Type B pancreatic cell (in vitro differentiated cells): Measurements from ENCODE around the gene ACTL8. TPM values are rescaled to one million over a fixed set of nuclear protein-coding genes. Genes with fewer than 3 reads are reported as not detected.

ENCODE experiments used
- DNase-seq: peaks from one replicate; pipeline ENCODE4 v3.0.0; 2021; ENCODE audit warnings: mixed read lengths; ENCODE audit not compliant: unreplicated experiment; ENCODE audit errors: extremely low spot score
- H3K27ac Mint-ChIP-seq: 2 replicates; pipeline ENCODE4 v1.8.0; 2021; ENCODE audit warnings: mild to moderate bottlenecking, mixed read lengths
- H3K27me3 Mint-ChIP-seq: 2 replicates; pipeline ENCODE4 v1.8.0; 2021; ENCODE audit warnings: mixed read lengths
- H3K36me3 Mint-ChIP-seq: 2 replicates; pipeline ENCODE4 v1.8.0; 2021; ENCODE audit warnings: mixed read lengths
- H3K4me1 Mint-ChIP-seq: one replicate; pipeline ENCODE4 v1.8.0; 2021; ENCODE audit warnings: mixed read lengths; ENCODE audit not compliant: unreplicated experiment
- H3K4me3 Mint-ChIP-seq: 2 replicates; pipeline ENCODE4 v1.8.0; 2021; ENCODE audit warnings: mild to moderate bottlenecking, mixed read lengths
- H3K9me3 Mint-ChIP-seq: 2 replicates; pipeline ENCODE4 v1.8.0; 2021; ENCODE audit warnings: mixed read lengths
- total RNA-seq: library from RNA; stranded (reverse); gene quantifications from 2 replicates; pipeline ENCODE4 v1.2.1, GENCODE V29; 2021; ENCODE audit warnings: low replicate concordance
- TF ChIP-seq, protein P1 (sequence below): fragments of 200-600 bp; sonication (generic); conservative IDR thresholded peaks from 2 replicates; pipeline ENCODE4 v1.5.0; 2021; ENCODE audit warnings: antibody characterized with exemption, mild to moderate bottlenecking

Gene ACTL8
- total RNA-seq, 1 donor from 2014 or later = 0.22 TPM

DNA sequence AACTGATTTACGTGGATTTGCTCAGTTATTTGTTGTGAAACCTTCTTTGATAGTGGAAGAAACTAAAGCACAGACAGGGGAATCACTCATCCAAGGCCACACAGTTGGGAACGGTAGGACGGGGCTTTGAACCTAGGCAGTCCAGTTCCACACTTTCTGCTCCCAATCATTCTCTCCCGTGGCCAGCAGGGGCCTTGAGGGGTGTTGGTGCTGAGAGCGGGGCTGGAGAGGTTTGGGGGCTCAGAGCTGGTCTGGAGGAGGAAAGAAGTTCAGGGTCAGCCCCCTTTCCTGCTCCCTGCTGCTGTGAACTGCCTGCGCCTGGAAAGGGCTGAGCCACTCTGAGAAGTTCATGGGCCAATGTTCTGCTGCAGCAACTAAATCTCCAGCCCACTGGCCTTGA, 31.4 kb upstream of the ACTL8 start:
- Mint-ChIP-seq H3K4me1 (no peaks in the 10 kb centered on the region), H3K27ac (no peak overlapping the region), H3K27me3 (peaks cover 13% of the 10 kb centered on the region), H3K36me3 (no peaks in the 10 kb centered on the region), H3K4me3 (no peak overlapping the region), H3K9me3 (no peaks in the 10 kb centered on the region)
- DNase-seq = no peak
- TF ChIP-seq, protein P1, sequence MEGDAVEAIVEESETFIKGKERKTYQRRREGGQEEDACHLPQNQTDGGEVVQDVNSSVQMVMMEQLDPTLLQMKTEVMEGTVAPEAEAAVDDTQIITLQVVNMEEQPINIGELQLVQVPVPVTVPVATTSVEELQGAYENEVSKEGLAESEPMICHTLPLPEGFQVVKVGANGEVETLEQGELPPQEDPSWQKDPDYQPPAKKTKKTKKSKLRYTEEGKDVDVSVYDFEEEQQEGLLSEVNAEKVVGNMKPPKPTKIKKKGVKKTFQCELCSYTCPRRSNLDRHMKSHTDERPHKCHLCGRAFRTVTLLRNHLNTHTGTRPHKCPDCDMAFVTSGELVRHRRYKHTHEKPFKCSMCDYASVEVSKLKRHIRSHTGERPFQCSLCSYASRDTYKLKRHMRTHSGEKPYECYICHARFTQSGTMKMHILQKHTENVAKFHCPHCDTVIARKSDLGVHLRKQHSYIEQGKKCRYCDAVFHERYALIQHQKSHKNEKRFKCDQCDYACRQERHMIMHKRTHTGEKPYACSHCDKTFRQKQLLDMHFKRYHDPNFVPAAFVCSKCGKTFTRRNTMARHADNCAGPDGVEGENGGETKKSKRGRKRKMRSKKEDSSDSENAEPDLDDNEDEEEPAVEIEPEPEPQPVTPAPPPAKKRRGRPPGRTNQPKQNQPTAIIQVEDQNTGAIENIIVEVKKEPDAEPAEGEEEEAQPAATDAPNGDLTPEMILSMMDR = peak; percentile 36

DNA sequence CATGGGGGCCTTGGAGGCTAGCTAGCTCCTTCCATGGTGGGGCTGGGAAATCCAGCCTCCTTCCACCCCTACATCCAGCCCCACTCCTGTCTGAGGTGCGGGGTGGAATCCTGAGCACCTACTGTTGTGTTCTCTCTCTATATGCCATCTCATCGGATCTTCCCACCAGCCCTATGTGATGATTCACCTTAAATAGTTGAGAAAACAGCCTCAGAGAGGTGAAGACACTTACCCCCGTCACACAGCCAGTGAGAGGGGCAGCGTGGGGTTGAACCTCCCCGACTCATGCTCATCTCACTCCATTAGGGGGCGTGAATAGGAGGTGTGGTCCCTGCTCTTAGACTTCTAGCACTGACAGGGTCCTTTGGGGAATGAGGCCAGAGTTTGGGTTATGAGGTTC, 31.0 kb upstream of the ACTL8 start:
- Mint-ChIP-seq H3K9me3 (no peaks in the 10 kb centered on the region), H3K36me3 (no peaks in the 10 kb centered on the region), H3K4me3 (no peak overlapping the region), H3K4me1 (no peaks in the 10 kb centered on the region), H3K27me3 (peaks cover 13% of the 10 kb centered on the region), H3K27ac (no peak overlapping the region)
- DNase-seq = no peak
- TF ChIP-seq, protein P1 = no peak

DNA sequence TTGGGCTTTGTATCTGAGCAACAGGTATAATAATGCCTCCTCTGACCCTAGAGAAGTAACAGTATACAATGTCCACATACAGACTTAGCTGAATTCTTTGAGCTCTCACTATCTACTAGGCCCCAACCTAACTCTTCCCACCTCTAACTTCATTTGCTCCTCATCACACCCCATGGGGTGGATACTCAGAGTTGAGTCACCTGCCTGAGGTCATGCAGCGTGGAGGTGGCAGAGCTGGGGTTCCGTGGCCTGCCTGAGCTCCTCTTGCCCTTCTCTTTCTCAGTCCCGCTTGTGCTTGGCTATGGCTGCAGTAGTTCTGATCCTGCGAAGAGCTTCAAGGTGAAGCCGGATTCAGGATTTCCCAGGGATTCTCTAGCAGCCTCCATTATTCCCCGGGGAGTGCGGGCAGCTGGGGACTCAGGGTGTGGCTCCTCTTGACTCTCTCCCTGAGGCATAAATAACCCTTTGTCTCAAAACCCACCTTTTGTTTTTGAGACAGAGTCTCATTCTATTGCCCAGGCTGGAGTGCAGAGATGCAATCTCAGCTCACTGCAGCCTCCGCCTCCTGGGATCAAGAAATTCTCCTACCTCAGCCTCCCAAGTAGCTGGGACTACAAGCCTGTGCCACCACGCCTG, 29.9 kb upstream of the ACTL8 start:
- Mint-ChIP-seq H3K9me3 (no peaks in the 10 kb centered on the region), H3K27ac (no peak overlapping the region), H3K36me3 (no peaks in the 10 kb centered on the region), H3K4me1 (no peaks in the 10 kb centered on the region), H3K4me3 (no peak overlapping the region), H3K27me3 (peaks cover 13% of the 10 kb centered on the region)
- no peak for DNase-seq
- TF ChIP-seq, protein P1 = no peak

DNA sequence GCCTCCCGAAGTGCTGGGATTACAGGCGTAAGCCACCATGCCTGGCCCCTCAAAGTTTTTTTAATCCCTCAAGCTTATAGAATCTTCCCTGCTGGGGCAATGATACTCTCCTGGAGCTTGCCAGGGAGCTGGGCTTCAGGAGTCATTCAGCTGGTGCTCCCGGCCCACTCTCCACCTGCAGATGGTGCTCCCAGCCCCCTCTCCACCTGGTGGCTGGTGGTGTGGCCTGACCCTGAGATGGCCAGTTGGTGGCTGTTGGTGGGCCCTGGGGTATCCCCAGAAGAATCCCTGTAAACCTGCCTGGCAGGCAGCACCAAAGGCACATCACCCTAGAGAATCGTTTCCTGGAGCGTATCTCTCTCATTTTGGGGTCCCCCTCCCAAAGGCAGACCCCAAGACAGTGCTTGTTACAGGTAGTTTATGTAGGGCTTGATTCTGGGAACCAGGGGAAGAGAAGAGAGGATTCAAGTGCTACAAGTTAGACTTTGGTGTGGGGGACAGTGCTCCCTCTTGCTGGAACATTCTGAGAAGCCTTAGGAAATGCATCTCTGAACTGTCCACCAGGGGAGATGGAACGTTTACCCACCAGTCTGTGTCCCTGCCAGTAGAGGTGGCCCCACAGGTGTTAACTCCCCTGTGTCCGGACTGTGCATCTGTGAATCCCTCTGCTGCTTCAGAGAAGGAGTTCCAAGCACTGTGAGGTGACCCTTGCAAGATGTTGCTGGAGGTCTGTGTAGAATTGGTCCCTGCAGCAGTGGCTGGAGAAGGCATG, 29.1 kb upstream of the ACTL8 start:
- Mint-ChIP-seq H3K4me1 (no peaks in the 10 kb centered on the region), H3K36me3 (no peaks in the 10 kb centered on the region), H3K9me3 (no peaks in the 10 kb centered on the region), H3K27ac (no peak overlapping the region), H3K27me3 (peaks cover 20% of the 10 kb centered on the region), H3K4me3 (no peak overlapping the region)
- TF ChIP-seq, protein P1 = no peak
- no peak for DNase-seq

DNA sequence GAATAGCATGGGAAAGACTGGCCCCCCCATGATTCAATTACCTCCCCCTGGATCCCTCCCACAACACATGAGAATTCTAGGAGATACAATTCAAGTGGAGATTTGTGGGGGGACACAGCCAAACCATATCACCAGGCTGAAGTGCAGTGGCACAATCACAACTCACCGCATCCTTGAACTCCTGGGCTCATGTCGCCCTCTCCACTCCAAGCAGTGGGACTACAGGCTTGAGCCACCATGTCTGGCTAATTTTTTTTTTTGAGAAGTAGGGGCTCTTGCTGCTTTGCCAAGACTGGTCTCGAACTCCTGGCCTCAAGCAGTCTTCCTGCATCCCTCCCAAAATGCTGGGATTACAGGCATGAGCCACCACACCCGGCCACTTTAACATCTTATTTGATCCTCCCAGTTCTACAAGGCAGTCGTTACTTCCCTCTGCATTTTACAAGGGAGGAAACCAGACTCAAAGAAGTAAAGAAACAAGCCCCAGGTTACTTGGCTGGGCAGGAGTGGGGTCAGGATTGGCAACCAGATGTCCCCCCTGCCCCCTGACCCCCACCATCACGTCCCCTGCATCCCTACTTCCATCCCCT, 26.9 kb upstream of the ACTL8 start:
- peaks cover 14% of the 10 kb centered on the region for H3K27me3 Mint-ChIP-seq
- H3K36me3 Mint-ChIP-seq = no peaks in the 10 kb centered on the region
- no peaks in the 10 kb centered on the region for H3K4me1 Mint-ChIP-seq
- no peak overlapping the region for H3K4me3 Mint-ChIP-seq
- no peak for DNase-seq
- no peak overlapping the region for H3K27ac Mint-ChIP-seq
- H3K9me3 Mint-ChIP-seq = no peaks in the 10 kb centered on the region
- TF ChIP-seq, protein P1 = no peak
